ENCODE measurements around the gene TMIGD1. TPM values are rescaled to one million over a fixed set of nuclear protein-coding genes. Genes with fewer than 3 reads are reported as not detected.

TMIGD1 gene
- total RNA-seq (2014; rRNA removed), result not detected in 2 replicates
- not detected for polyA plus RNA-seq (2012)

GRCh38 chr17:30333503-30334360 lies at the start of gene TMIGD1:
Gene TMIGD1, minus strand, starts transcription at chr17:30334057. Its CDS starts 1,924 bp downstream, at chr17:30332133.
- DNase-seq (ENCODE audit: low read depth), result no peak

- no peak for DNase-seq (ENCODE audit: low read depth)
Measured at GRCh38 chr17:30382345-30382744, 48.5 kb upstream of the TMIGD1 start.

GRCh38 chr17:30381340-30381659 lies 47.4 kb upstream of the TMIGD1 start:
- DNase-seq (ENCODE audit: low read depth), result no peak

GRCh38 chr17:30380643-30381339 lies 46.9 kb upstream of the TMIGD1 start:
- DNase-seq (ENCODE audit: low read depth), result no peak

- DNase-seq (ENCODE audit: low read depth), result no peak
Measured at GRCh38 chr17:30379903-30380381, 46.1 kb upstream of the TMIGD1 start.

GRCh38 chr17:30379303-30379902 lies 45.5 kb upstream of the TMIGD1 start:
- no peak for DNase-seq (ENCODE audit: low read depth)

- peak; percentile 88 for DNase-seq (ENCODE audit: low read depth)
Measured at GRCh38 chr17:30378825-30379302, 45.0 kb upstream of the TMIGD1 start, which contains the start of gene CPD. Gene CPD, plus strand, starts transcription at chr17:30378927. Its CDS starts 54 bp downstream, at chr17:30378981.

- DNase-seq (ENCODE audit: low read depth), result no peak
Measured at GRCh38 chr17:30378241-30378824, 44.5 kb upstream of the TMIGD1 start.

- DNase-seq (ENCODE audit: low read depth), result no peak
Measured at GRCh38 chr17:30377574-30378240, 43.9 kb upstream of the TMIGD1 start.

- peak; percentile 64 for DNase-seq (ENCODE audit: low read depth)
Measured at GRCh38 chr17:30376621-30377452, 43.0 kb upstream of the TMIGD1 start.

GRCh38 chr17:30375661-30376060 lies 41.8 kb upstream of the TMIGD1 start:
- DNase-seq (ENCODE audit: low read depth), result no peak

GRCh38 chr17:30372755-30373154 lies 38.9 kb upstream of the TMIGD1 start:
- DNase-seq (ENCODE audit: low read depth), result no peak

- no peak for DNase-seq (ENCODE audit: low read depth)
Measured at GRCh38 chr17:30369995-30370394, 36.1 kb upstream of the TMIGD1 start.

GRCh38 chr17:30368912-30369720 lies 35.3 kb upstream of the TMIGD1 start:
- no peak for DNase-seq (ENCODE audit: low read depth)

- no peak for DNase-seq (ENCODE audit: low read depth)
Measured at GRCh38 chr17:30366536-30366935, 32.7 kb upstream of the TMIGD1 start.

GRCh38 chr17:30363715-30364202 lies 29.9 kb upstream of the TMIGD1 start:
- no peak for DNase-seq (ENCODE audit: low read depth)

- DNase-seq (ENCODE audit: low read depth), result no peak
Measured at GRCh38 chr17:30361766-30362279, 28.0 kb upstream of the TMIGD1 start.

GRCh38 chr17:30360086-30360808 lies 26.4 kb upstream of the TMIGD1 start:
- DNase-seq (ENCODE audit: low read depth), result no peak
